Natural killer cell (primary cell): ENCODE measurements around the gene HK1. TPM values are rescaled to one million over a fixed set of nuclear protein-coding genes. Genes with fewer than 3 reads are reported as not detected.

Experiments
- ATAC-seq, 3 donors: fragments of 150-1000 bp in 2 of 3; fragments of 200-7000 bp in 1 of 3; cut with Tn5 transposase; 1 replicate in 1 of 3; 2 replicates in 2 of 3; pipeline ENCODE4 v1.10.0; 2021; ENCODE audit warnings: mild to moderate bottlenecking in 2 of 3, moderate library complexity in 2 of 3
- DNase-seq, 2 donors: peaks; one replicate each; pipeline versions ENCODE4 v3.0.0 to v3.0.0-alpha.2; 2013 to 2021; ENCODE audit warnings: mixed read lengths in 1 of 2
- H3K27ac ChIP-seq: one replicate; pipeline ENCODE4 v1.5.1; 2013; ENCODE audit warnings: mild to moderate bottlenecking, low read length
- H3K27me3 ChIP-seq: one replicate; pipeline ENCODE4 v1.6.1; 2013; ENCODE audit warnings: low read length; ENCODE audit not compliant: control insufficient read depth, insufficient read depth
- H3K36me3 ChIP-seq: one replicate; pipeline ENCODE4 v1.6.1; 2013; ENCODE audit warnings: low read length; ENCODE audit not compliant: control insufficient read depth, insufficient read depth
- H3K4me1 ChIP-seq: one replicate; pipeline ENCODE4 v1.6.1; 2013; ENCODE audit warnings: low read length; ENCODE audit not compliant: control insufficient read depth, insufficient read depth
- H3K4me3 ChIP-seq: one replicate; pipeline ENCODE4 v1.5.1; 2013; ENCODE audit warnings: low read length
- H3K9me3 ChIP-seq: one replicate; pipeline ENCODE4 v1.6.1; 2013; ENCODE audit warnings: low read length; ENCODE audit not compliant: control insufficient read depth, insufficient read depth
- H3K27ac Mint-ChIP-seq, 2 donors: one replicate each; pipeline ENCODE4 v1.8.0; 2022; ENCODE audit warnings: mild to moderate bottlenecking in 2 of 2, mixed read lengths in 2 of 2, moderate library complexity in 1 of 2
- H3K27me3 Mint-ChIP-seq, 2 donors: one replicate each; pipeline ENCODE4 v1.8.0; 2022; ENCODE audit warnings: low read depth in 2 of 2, mixed read lengths in 2 of 2
- H3K36me3 Mint-ChIP-seq: one replicate; pipeline ENCODE4 v1.8.0; 2022; ENCODE audit warnings: mixed read lengths
- H3K4me1 Mint-ChIP-seq, 2 donors: one replicate each; pipeline ENCODE4 v1.8.0; 2022; ENCODE audit warnings: mixed read lengths in 2 of 2
- H3K4me3 Mint-ChIP-seq: one replicate; pipeline ENCODE4 v1.8.0; 2022; ENCODE audit warnings: mild to moderate bottlenecking, moderate library complexity, mixed read lengths
- H3K9me3 Mint-ChIP-seq, 2 donors: one replicate each; pipeline ENCODE4 v1.8.0; 2022; ENCODE audit warnings: mixed read lengths in 2 of 2
- WGBS: methylation state at CpG from one replicate; pipeline ENCODE4 v1.1.7; 2013; ENCODE audit warnings: missing lambda C conversion rate; ENCODE audit not compliant: insufficient coverage; 5-methylcytosine and 5-hydroxymethylcytosine counted together
- intact Hi-C: fragments of 100-400 bp; cut with micrococcal nuclease; formaldehyde crosslinking; loops from one replicate; pipeline ENCODE4 v1.14.2; 2022
- total RNA-seq, 4 donors: library from RNA; stranded (reverse); fragments of 120-200 nt in 1 of 4; gene quantifications; one replicate each; pipeline versions ENCODE4 v1.2.3 to v1.2.4, GENCODE V29; 2013 to 2022
- TF ChIP-seq, protein P1 (sequence below): fragments of 200-600 bp; IDR thresholded peaks from one replicate; pipeline ENCODE4 v1.8.0; 2022; ENCODE audit warnings: antibody characterized with exemption

The HK1 gene
- total RNA-seq, 3 donors from 2014 or later (not counting 1 experiment from before 2014, with no cell fraction given): 58.4 to 72.6 (median 69.5) TPM

DNA sequence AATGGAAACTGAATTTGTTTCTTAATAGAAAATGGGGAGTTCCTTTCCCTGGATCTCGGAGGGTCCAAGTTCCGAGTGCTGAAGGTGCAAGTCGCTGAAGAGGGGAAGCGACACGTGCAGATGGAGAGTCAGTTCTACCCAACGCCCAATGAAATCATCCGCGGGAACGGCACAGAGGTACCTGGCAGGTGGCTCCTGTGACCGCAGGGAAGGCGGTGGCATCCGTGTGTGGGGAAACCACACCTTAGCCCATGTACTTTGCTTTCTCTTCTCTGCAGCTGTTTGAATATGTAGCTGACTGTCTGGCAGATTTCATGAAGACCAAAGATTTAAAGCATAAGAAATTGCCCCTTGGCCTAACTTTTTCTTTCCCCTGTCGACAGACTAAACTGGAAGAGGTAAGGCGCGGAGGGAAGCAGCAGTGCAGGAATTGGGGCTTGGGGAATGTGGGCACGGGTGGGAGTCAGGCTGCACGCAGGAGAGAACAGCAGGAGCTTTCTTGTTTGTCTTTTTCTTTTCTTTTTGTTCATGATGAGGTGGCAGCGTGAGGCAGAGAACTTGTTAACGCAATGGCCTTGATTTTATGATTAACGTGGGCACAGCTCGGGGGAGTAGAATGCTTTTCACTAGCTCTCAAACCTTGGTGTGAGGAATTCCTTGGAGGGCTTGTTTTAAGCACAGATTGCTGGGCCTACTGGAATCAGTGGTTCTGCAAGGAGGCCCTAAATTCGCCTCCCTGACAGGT, 45.4 kb upstream of the HK1 start:
- H3K4me3 ChIP-seq: no peak overlapping the region
- peaks cover 44% of the 10 kb centered on the region for H3K4me1 ChIP-seq
- H3K27ac ChIP-seq: no peak overlapping the region
- 89% methylated on average over 22 of the region's 22 CpGs for WGBS
- no peaks in the 10 kb centered on the region for H3K36me3 ChIP-seq
- Mint-ChIP-seq H3K27me3 (peaks cover 0 to 19% of the 10 kb centered on the region in 2 donors), H3K27ac (peak overlapping the region in 1 of 2 donors; percentile 16), H3K9me3 (no peaks in the 10 kb centered on the region), H3K36me3 (no peaks in the 10 kb centered on the region), H3K4me3 (no peak overlapping the region), H3K4me1 (peaks cover 46 to 60% of the 10 kb centered on the region in 2 donors)
- TF ChIP-seq, protein P1, sequence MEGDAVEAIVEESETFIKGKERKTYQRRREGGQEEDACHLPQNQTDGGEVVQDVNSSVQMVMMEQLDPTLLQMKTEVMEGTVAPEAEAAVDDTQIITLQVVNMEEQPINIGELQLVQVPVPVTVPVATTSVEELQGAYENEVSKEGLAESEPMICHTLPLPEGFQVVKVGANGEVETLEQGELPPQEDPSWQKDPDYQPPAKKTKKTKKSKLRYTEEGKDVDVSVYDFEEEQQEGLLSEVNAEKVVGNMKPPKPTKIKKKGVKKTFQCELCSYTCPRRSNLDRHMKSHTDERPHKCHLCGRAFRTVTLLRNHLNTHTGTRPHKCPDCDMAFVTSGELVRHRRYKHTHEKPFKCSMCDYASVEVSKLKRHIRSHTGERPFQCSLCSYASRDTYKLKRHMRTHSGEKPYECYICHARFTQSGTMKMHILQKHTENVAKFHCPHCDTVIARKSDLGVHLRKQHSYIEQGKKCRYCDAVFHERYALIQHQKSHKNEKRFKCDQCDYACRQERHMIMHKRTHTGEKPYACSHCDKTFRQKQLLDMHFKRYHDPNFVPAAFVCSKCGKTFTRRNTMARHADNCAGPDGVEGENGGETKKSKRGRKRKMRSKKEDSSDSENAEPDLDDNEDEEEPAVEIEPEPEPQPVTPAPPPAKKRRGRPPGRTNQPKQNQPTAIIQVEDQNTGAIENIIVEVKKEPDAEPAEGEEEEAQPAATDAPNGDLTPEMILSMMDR: no peak
- DNase-seq (peak in 1 of 2 donors; percentile 74), ATAC-seq (no peak)
- no peaks in the 10 kb centered on the region for H3K9me3 ChIP-seq
- intact Hi-C loops: no loop called here
- no peaks in the 10 kb centered on the region for H3K27me3 ChIP-seq

DNA sequence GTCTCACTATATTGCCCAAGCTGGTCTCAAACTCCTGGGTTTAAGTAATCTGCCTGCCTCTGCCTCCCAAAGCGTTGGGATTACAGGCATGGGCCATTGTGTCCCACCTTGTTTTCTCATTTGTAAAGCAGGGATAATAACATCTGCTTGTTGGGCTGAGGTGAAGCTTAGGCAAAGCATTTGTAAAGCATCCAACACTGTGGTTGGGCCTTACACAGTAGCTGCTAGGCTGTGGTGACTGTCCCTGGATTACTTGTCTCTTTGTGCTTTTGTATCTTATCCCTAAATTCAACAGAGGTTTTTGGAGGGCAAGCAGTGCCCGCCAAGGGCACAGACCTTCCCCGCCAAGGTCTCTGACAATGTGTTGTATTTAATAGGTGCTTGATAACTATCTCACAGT, 43.8 kb upstream of the HK1 start:
- Mint-ChIP-seq H3K36me3 (no peaks in the 10 kb centered on the region), H3K27ac (no peak overlapping the region), H3K27me3 (peaks cover 0 to 19% of the 10 kb centered on the region in 2 donors), H3K4me1 (peaks cover 31 to 45% of the 10 kb centered on the region in 2 donors), H3K9me3 (no peaks in the 10 kb centered on the region), H3K4me3 (no peak overlapping the region)
- Histone ChIP-seq H3K4me3 (no peak overlapping the region), H3K27ac (no peak overlapping the region), H3K27me3 (no peaks in the 10 kb centered on the region), H3K9me3 (no peaks in the 10 kb centered on the region), H3K36me3 (no peaks in the 10 kb centered on the region), H3K4me1 (peaks cover 29% of the 10 kb centered on the region)
- ATAC-seq: no peak
- intact Hi-C loops: no loop called here
- DNase-seq: no peak
- 94% methylated on average over 1 of the region's 3 CpGs for WGBS
- TF ChIP-seq, protein P1: no peak

DNA sequence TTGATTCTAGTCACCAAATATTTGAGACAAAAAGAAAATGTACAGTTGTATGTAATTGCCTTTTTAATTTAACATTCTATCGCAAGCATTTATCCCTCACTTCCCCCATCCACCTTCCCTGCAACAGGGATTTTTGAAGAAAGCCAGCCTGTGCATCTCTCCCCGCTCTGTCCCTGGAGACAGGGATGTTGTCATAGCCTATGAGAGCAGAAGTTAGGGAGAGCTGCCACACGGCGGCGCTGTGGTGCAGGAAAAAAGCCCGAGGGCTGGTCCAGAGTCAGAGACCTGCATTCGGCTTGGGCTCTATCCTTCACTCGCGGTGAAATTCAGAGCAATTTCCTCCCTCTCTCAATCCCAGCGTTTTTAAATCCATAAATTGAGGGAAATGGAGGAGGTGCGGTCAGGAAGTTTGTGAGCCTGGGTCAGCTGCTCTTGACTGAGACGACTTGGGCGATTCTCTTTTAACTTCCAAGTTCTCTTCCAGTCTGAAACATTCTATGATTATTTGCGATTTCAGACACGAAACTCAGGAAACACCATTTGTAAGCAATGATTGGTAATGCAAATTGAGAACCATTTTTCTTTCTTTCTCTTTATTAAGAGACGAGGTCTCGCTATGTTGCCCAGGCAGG, 40.7 kb upstream of the HK1 start:
- no peaks in the 10 kb centered on the region for H3K9me3 ChIP-seq
- TF ChIP-seq, protein P1: peak; percentile 98
- 42% methylated on average over 12 of the region's 17 CpGs for WGBS
- Mint-ChIP-seq H3K4me3 (no peak overlapping the region), H3K4me1 (peaks cover 10 to 26% of the 10 kb centered on the region in 2 donors), H3K36me3 (no peaks in the 10 kb centered on the region), H3K27ac (peak overlapping the region in 1 of 2 donors; percentile 14), H3K9me3 (no peaks in the 10 kb centered on the region), H3K27me3 (no peaks in the 10 kb centered on the region)
- ATAC-seq: peak; percentile 95 to 100 (median 100)
- no peaks in the 10 kb centered on the region for H3K27me3 ChIP-seq
- peak; percentile 85 to 90 for DNase-seq
- H3K4me1 ChIP-seq: peaks cover 17% of the 10 kb centered on the region
- H3K4me3 ChIP-seq: no peak overlapping the region
- H3K36me3 ChIP-seq: no peaks in the 10 kb centered on the region
- no peak overlapping the region for H3K27ac ChIP-seq
- intact Hi-C loops: loop anchor here (1.0 to 5.0 kb wide), 2 partner anchors 155 to 270 kb away; no protein-coding TSS in a partner anchor
